ENCODE measurements around the gene GALC.

GALC gene

DNA sequence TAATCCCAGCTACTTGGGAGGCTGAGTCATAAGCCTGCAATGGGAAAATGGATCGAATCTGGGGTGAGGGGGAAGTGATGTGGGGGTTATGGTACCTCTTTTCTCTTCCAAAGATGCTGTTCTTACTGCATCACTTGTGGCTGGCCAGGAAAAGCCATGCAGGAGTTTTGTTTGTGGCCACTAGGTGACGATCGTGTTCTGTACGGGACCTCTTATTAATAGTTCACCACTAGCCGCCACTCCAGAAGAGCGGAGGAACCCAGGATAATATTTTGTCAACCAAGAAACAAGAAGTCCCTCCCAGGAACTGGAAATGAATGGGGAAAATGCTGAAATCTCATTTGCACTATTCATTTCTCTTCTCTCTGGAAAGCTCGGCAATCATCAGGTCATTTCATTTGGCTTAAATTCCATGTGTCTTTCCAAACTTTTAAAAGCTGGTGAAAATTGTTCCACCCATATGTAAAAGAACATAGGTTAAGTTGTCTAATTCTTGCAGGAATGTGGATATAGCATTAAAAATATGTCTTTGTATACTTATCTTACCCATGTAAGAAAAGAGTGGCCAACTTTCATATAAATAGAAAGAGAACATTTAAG lies 20.9 kb upstream of the GALC start:
- H3K9me3 ChIP-seq (ENCODE audit: insufficient read depth, low read length), result no peaks in the 10 kb centered on the region
- no peaks in the 10 kb centered on the region for H3K9me2 ChIP-seq (replicated peaks; ENCODE audit: insufficient read depth, low read length)
- no peak for TF ChIP-seq EZH2phosphoT487 (conservative IDR thresholded peaks at IDR 0.05; ENCODE audit: low read length)
- TF ChIP-seq, protein P1, sequence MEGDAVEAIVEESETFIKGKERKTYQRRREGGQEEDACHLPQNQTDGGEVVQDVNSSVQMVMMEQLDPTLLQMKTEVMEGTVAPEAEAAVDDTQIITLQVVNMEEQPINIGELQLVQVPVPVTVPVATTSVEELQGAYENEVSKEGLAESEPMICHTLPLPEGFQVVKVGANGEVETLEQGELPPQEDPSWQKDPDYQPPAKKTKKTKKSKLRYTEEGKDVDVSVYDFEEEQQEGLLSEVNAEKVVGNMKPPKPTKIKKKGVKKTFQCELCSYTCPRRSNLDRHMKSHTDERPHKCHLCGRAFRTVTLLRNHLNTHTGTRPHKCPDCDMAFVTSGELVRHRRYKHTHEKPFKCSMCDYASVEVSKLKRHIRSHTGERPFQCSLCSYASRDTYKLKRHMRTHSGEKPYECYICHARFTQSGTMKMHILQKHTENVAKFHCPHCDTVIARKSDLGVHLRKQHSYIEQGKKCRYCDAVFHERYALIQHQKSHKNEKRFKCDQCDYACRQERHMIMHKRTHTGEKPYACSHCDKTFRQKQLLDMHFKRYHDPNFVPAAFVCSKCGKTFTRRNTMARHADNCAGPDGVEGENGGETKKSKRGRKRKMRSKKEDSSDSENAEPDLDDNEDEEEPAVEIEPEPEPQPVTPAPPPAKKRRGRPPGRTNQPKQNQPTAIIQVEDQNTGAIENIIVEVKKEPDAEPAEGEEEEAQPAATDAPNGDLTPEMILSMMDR (IDR thresholded peaks at IDR 0.05; ENCODE audit: insufficient read depth, low read length, poor library complexity, severe bottlenecking), result peak; percentile 41
- peaks cover 48% of the 10 kb centered on the region for H3K79me2 ChIP-seq (ENCODE audit: insufficient read depth, low read length)
- H3K36me3 ChIP-seq (ENCODE audit: low read length), result peaks cover 16% of the 10 kb centered on the region
- H3K9ac ChIP-seq (ENCODE audit: low read length), result no peak overlapping the region
- H2AFZ ChIP-seq (ENCODE audit: low read depth, low read length, severe bottlenecking), result no peak overlapping the region
- H3K27ac ChIP-seq (ENCODE audit: low read depth, low read length), result no peak overlapping the region
- no peaks in the 10 kb centered on the region; the same call in 1 of the 2 replicates for H4K20me1 ChIP-seq (ENCODE audit: low read depth, low read length)
- no peaks in the 10 kb centered on the region for H3K27me3 ChIP-seq (ENCODE audit: low read length)
- no peak overlapping the region for H3K4me2 ChIP-seq (ENCODE audit: low read depth, low read length, poor library complexity, severe bottlenecking)
- H3K4me3 ChIP-seq (ENCODE audit: insufficient read depth, low read length, poor library complexity, severe bottlenecking), result no peak overlapping the region
- H3F3A ChIP-seq (ENCODE audit: insufficient read depth), result peaks cover 6% of the 10 kb centered on the region; the same call in 1 of the 2 replicates

- H3K79me2 ChIP-seq (ENCODE audit: insufficient read depth, low read length), result peaks cover 62% of the 10 kb centered on the region
Measured at GRCh38 chr14:88012495-88012894, 19.5 kb upstream of the GALC start.

GRCh38 chr14:88010331-88010730 lies 17.3 kb upstream of the GALC start:
- Histone ChIP-seq H3K27ac (ENCODE audit: low read depth, low read length) (no peak overlapping the region), H2AFZ (ENCODE audit: low read depth, low read length, severe bottlenecking) (no peak overlapping the region), H3K9ac (ENCODE audit: low read length) (no peak overlapping the region), H3K9me3 (ENCODE audit: insufficient read depth, low read length) (no peaks in the 10 kb centered on the region), H3F3A (ENCODE audit: insufficient read depth) (peaks cover 20% of the 10 kb centered on the region), H3K27me3 (ENCODE audit: low read length) (no peaks in the 10 kb centered on the region), H3K9me2 (replicated peaks; ENCODE audit: insufficient read depth, low read length) (no peaks in the 10 kb centered on the region), H3K4me2 (ENCODE audit: low read depth, low read length, poor library complexity, severe bottlenecking) (no peak overlapping the region), H4K20me1 (ENCODE audit: low read depth, low read length) (no peaks in the 10 kb centered on the region; the same call in 1 of the 2 replicates), H3K4me3 (ENCODE audit: insufficient read depth, low read length, poor library complexity, severe bottlenecking) (no peak overlapping the region), H3K36me3 (ENCODE audit: low read length) (peaks cover 16% of the 10 kb centered on the region), H3K79me2 (ENCODE audit: insufficient read depth, low read length) (peaks cover 82% of the 10 kb centered on the region)
- TF ChIP-seq, protein P1 (IDR thresholded peaks at IDR 0.05; ENCODE audit: insufficient read depth, low read length, poor library complexity, severe bottlenecking), result no peak
- no peak for TF ChIP-seq EZH2phosphoT487 (conservative IDR thresholded peaks at IDR 0.05; ENCODE audit: low read length)

More at GRCh38 chr14:88012495-88012894, 19.5 kb upstream of the GALC start:
- no peaks in the 10 kb centered on the region; the same call in 1 of the 2 replicates for H4K20me1 ChIP-seq (ENCODE audit: low read depth, low read length)
- no peak overlapping the region for H3K9ac ChIP-seq (ENCODE audit: low read length)
- no peak overlapping the region for H3K4me3 ChIP-seq (ENCODE audit: insufficient read depth, low read length, poor library complexity, severe bottlenecking)
- H3K27me3 ChIP-seq (ENCODE audit: low read length), result no peaks in the 10 kb centered on the region
- TF ChIP-seq, protein P1 (IDR thresholded peaks at IDR 0.05; ENCODE audit: insufficient read depth, low read length, poor library complexity, severe bottlenecking), result no peak
- TF ChIP-seq EZH2phosphoT487 (conservative IDR thresholded peaks at IDR 0.05; ENCODE audit: low read length), result no peak
- H3K27ac ChIP-seq (ENCODE audit: low read depth, low read length), result no peak overlapping the region
- peaks cover 16% of the 10 kb centered on the region for H3K36me3 ChIP-seq (ENCODE audit: low read length)
- H3K9me2 ChIP-seq (replicated peaks; ENCODE audit: insufficient read depth, low read length), result no peaks in the 10 kb centered on the region
- H3F3A ChIP-seq (ENCODE audit: insufficient read depth), result peaks cover 11% of the 10 kb centered on the region; the same call in 1 of the 2 replicates
- no peak overlapping the region for H3K4me2 ChIP-seq (ENCODE audit: low read depth, low read length, poor library complexity, severe bottlenecking)
- H3K9me3 ChIP-seq (ENCODE audit: insufficient read depth, low read length), result no peaks in the 10 kb centered on the region
- H2AFZ ChIP-seq (ENCODE audit: low read depth, low read length, severe bottlenecking), result no peak overlapping the region
